Stimulated activated CD4-positive, alpha-beta T cell treated with anti-CD3 and anti-CD28 coated beads, Interleukin-15, amount 100 ng/mL, for 1 hour (primary cell): ENCODE results near the gene LILRB1.
"Not testable (repeated sequence)": the region's sequence is repeated elsewhere in the genome, so short reads cannot be mapped to it uniquely, and the experiment has no call there.

ENCODE experiments used
- DNase-seq, 2 donors: peaks; one replicate each; pipeline ENCODE4 v3.0.0-alpha.2; 2020; ENCODE audit warnings: low read depth in 1 of 2, low spot score in 1 of 2

The LILRB1 gene

DNA sequence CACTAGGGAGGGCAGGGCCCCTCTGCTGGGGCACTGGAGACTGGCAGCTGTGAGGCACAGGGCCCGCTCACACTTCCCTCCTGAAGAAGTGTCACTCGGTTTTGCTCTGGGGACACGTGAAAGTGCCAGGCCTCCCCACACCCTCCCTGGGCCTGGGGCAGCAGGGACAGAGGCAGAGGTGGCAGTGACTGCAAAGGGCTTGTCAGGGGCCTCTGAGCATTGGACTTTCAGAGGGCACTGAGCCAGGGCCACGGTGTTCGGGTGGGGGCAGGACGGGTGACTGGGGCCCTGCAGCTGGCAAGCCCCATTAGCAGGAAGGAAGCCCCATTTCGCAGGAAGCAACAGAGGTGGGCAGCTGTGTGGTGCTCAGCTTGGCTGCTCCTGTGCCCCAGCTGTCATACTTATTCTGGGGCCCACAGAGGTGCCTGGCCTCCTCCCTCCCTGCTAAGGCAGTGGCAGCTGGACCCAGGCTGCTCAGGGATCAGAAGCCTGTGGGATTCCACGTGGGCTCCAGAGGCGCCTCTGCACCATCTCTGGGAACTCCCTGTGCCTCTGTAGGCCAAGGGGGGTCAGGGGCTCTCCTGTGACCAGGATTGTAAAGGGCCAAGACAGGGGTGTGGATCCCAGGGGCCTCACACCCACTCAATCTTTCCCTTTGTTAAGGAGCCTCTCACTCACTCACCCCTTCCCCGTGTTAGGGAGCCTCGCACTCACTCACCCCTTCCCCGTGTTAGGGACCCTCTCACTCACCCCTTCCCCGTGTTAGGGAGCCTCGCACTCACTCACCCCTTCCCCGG lies 5.2 kb upstream of the LILRB1 start:
- not testable (repeated sequence) for DNase-seq

DNA sequence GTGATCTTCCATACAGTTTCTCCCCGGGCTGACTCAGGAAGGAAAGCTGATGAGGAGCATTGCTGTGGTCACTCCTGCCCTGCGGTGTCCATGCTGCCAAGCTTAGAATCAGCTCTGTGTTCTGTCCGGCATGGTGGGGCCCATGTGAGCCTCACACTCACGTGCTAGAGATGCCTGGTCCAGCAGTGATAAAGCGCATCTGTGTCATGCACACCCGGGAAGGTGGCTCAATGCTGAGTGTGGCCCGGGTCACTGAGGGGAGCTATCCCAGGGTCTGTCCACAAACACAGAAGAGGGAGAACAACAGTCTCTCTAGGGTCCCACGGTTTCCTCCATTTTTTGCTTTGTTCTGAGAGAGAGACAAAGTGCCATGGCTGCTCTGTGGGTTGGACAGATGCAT lies 3.5 kb upstream of the LILRB1 start:
- no peak for DNase-seq

- not testable (repeated sequence) for DNase-seq
These were observed 2.4 kb upstream of the LILRB1 start for GRCh38 chr19:54627912-54628311.

DNA sequence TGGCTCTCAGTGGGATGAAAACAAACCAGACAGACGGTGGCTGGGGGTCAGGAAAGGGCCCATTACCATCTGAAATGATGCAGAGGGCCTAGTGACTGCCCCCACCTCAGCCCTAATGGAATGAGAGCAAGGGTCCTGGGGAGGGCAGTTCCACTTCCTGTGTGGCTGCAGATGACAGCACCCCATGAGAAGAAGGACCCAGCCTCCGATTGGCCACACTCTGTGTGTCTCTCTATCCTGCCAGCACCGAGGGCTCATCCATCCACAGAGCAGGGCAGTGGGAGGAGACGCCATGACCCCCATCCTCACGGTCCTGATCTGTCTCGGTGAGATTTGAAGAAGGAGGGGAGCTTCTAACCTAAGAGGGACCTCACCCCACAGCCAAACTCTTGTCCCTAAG lies 498 bp downstream of the LILRB1 start:
- DNase-seq: no peak

DNA sequence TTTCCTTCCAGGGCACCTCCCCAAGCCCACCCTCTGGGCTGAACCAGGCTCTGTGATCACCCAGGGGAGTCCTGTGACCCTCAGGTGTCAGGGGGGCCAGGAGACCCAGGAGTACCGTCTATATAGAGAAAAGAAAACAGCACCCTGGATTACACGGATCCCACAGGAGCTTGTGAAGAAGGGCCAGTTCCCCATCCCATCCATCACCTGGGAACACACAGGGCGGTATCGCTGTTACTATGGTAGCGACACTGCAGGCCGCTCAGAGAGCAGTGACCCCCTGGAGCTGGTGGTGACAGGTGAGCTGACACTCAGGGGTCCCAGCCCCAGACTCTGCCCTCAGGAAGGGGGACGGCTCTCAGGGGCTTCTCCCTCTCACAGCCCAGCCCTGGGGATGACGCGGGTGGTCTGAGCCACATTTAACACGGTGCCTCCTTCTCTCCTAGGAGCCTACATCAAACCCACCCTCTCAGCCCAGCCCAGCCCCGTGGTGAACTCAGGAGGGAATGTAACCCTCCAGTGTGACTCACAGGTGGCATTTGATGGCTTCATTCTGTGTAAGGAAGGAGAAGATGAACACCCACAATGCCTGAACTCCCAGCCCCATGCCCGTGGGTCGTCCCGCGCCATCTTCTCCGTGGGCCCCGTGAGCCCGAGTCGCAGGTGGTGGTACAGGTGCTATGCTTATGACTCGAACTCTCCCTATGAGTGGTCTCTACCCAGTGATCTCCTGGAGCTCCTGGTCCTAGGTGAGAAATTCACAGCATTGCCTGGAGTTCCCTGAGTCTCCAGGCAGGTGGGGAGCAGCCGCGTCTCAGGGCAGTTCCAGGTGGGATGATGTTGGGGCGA lies 1.4 kb downstream of the LILRB1 start:
- not testable (repeated sequence) for DNase-seq

- DNase-seq: not testable (repeated sequence)
These were observed 2.2 kb downstream of the LILRB1 start for GRCh38 chr19:54632517-54632916.

DNA sequence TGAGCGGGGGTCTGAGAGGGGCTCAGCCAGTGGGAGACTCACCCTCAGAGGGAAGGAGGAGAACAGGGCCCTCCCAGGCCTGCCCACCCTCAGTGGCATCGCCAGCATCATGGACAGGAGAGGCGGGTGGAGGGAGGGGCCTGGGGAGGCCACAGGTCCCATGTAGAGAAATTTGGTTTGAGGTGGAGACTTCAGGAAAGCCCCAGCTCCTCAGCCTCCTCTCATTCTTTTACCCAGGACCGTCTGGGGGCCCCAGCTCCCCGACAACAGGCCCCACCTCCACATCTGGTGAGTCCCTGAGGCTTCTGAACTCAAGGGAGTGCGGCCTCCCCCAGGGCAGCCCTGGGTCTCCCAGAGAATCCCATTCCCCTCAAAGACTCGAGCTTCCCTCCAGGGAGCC lies 3.1 kb downstream of the LILRB1 start:
- no peak for DNase-seq

DNA sequence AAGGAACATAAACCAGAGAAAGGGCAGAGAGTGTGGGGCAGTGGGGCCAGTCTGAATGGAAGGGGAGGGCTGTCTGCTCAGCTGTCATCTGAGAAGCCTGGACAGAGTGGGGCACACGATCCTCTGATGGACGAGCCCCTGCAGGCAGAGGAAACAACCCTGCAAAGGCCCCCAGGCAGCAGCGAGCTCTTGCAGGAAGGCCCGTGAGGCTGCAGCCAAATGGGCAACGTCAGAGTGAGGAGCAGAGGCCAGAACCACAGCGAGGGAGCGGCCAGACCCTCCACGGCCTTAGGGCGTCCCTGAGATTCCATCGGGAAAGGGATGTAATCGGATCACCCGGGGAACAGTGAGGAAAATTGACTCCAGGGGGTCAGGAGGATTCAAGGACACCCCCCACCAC lies 5.8 kb downstream of the LILRB1 start:
- DNase-seq: not testable (repeated sequence)

DNA sequence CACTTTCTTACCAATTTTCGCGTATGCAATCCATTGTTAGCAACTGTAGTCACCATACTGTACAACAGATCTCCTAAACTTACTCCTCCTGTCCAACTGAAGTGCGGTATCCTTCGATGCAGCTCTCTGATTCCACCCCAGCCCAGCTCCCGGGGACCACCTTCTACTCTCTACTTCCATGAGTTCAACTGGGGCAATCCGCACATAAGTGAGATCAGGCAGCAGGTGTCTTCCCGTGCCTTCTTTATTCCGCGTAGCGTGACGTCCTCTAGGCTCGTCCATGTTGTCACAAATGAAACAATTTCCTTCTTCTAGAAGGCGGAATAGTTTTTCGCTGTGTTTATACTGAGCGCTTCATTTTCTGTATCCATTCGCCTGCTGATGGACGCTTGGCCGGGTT lies 8.4 kb downstream of the LILRB1 start:
- DNase-seq: no peak

- DNase-seq: not testable (repeated sequence)
These were observed 12.7 kb downstream of the LILRB1 start for GRCh38 chr19:54642953-54643352.

GRCh38 chr19:54643583-54643982 lies 13.3 kb downstream of the LILRB1 start:
- DNase-seq: not testable (repeated sequence)

DNA sequence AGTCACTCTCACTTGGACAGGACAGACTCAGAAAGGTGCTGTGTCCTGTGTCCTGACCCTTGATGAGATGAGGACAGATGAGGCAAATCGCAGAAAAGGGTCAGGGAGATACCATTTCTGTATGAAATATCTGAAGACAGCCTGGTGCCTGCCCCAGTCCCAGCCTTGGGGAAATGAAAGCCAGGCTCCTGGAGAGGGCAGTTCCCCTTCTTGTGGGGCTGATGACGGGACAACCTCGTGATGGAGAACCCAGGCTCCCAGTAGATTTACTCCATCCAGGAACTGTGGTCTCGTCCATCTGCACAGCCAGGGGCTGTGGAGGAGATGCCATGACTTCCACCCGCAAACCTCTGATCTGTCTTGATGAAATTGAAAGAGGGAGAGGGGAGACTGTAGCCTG lies 13.8 kb downstream of the LILRB1 start:
- no peak for DNase-seq

DNA sequence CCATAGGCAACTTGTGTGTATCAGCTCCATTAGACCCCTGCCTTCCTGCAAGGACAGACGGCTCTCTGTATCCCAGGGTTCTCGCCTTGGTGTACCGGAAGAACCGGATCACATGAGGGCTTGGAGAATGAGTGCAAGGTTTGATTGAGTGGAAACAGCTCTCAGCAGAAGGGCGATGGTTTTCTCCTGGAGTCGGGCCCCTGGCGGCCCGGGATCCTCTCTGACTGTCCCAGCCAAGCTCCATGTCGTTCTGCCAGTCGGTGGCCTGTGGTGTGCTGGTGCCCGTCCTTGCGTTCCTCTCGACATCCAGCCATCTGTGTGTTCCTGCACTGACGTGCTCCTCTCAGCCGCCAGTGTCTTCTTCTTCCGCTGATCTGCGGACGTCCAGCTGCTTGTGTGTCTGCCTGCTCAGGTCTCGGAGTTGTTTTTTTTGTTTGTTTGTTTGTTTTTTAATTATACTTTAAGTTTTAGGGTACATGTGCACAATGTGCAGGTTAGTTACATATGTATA lies 16.1 kb downstream of the LILRB1 start:
- no peak for DNase-seq

- DNase-seq: no peak
These were observed 17.8 kb downstream of the LILRB1 start for GRCh38 chr19:54648129-54648528.

GRCh38 chr19:54650108-54650655 lies 19.9 kb downstream of the LILRB1 start:
- DNase-seq: no peak

DNA sequence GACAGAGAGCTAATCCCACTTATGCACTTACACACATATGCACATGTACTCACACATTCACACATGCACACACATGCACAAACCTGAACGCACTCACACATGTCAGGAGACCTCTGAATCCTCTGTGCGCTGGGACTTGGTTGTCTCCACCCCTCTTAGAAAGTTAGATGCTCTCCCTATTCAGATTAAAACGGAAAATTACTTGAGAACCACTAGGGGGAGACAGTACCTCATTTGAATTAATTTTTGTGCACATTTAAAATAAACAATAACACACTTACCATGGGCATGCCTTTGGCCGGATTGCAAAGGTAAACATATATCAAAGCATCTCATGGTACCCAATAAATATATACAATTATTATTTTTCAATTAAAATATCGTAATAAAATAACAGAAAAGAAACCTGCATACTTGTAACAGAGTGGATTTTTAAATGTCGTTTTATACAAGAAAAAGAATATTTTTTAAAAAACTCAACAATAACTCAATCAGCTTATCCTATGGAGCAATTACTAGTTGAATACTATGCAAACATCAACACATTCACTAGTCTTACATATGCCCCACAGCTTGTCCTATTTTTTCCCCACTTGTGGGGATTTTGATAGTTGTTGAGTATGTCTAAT lies 23.0 kb downstream of the LILRB1 start:
- DNase-seq: no peak

DNA sequence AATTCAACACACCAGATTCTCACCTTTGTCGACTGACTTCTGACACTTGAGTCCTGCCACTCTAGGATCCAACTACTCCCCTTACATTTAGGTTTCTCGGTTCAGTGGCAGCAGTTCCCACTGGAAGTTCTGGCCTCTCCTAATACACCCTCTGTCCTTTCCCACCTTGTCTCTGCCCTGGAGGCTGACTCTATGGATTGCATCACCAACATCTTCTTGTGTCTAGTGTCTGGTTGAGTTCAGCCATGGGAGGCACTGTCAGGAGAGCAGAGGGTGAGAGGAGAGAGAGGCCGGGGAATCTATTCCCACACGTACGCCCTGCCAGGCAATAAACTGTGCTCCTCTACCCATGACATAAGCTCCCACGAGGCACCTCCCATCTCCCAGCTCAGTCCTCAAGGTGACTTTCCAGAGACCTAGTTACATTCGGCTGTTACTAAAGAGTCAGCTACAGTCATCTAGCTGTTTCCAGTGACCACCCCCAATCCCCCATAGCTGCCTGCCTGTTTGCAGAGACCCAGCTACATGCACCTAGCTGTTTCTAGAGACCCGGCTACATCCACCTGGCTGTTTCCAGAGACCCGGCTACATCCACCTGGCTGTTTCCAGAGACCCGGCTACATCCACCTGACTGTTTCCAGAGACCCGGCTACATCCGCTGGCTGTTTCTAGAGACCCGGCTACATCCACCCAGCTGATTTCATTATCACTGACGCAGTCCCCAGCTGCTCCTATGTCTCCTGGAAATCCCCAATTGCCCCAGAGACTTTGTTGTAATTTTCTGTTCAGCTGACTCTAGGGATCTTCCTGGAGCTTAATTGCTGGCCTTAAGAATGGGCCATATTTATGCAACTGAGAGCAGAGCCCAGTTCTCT lies 24.4 kb downstream of the LILRB1 start:
- no peak for DNase-seq

GRCh38 chr19:54659300-54659699 lies 29.0 kb downstream of the LILRB1 start:
- no peak for DNase-seq

DNA sequence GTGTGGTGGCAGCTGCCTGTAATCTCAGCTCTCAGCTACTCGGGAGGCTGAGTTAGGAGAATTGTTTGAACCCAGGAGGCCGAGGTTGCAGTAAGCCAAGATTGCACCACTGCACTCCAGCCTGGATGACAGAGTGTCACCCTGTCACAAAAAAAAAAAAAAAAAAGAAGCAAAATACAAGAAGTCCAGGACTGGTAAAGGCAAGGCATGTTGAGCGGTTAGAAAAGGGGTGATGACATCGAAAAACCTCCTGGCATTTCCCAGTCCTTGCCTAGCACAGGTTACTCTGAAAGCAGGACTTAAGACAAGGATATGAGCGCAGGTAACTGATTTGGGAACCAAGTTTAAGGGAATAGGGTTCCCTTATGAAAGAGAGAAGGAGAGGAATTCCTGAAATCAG lies 30.0 kb downstream of the LILRB1 start:
- no peak for DNase-seq

- no peak for DNase-seq
These were observed 30.7 kb downstream of the LILRB1 start for GRCh38 chr19:54660964-54661363.
